Measurements from ENCODE around the gene TLE3.

TLE3 gene

DNA sequence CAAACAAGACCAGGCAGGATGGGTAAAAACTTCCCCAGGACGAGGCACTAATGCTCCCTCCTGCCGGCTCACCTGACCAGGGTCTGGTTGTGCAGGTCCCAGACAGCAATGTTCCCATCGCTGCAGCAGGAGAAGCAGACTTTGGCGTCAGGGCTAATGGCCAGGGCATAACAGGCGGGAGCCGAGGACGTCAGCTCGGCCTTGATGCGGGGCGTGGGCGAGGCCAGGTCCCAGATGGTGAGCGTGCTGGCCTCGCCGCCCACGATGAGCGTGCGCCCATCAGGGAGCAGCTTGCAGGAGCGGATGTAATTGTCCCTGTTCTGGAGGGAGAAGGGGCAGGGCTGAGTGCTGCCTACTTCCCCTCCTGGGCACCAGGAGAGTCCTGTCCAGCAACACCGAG lies 43.4 kb downstream of the TLE3 start:
- Histone ChIP-seq H3K36me3 (ENCODE audit: low read length) (no peaks in the 10 kb centered on the region), H3F3A (ENCODE audit: insufficient read depth) (no peaks in the 10 kb centered on the region), H3K4me3 (ENCODE audit: insufficient read depth, low read length, poor library complexity, severe bottlenecking) (no peak overlapping the region), H3K27me3 (ENCODE audit: low read length) (no peaks in the 10 kb centered on the region), H3K9me2 (replicated peaks; ENCODE audit: insufficient read depth, low read length) (no peaks in the 10 kb centered on the region), H3K4me2 (ENCODE audit: low read depth, low read length, poor library complexity, severe bottlenecking) (no peak overlapping the region), H3K79me2 (ENCODE audit: insufficient read depth, low read length) (no peaks in the 10 kb centered on the region), H2AFZ (ENCODE audit: low read depth, low read length, severe bottlenecking) (no peak overlapping the region), H3K27ac (ENCODE audit: low read depth, low read length) (no peak overlapping the region), H4K20me1 (ENCODE audit: low read depth, low read length) (no peaks in the 10 kb centered on the region), H3K9me3 (ENCODE audit: insufficient read depth, low read length) (no peaks in the 10 kb centered on the region), H3K9ac (ENCODE audit: low read length) (no peak overlapping the region)
- TF ChIP-seq, protein P1, sequence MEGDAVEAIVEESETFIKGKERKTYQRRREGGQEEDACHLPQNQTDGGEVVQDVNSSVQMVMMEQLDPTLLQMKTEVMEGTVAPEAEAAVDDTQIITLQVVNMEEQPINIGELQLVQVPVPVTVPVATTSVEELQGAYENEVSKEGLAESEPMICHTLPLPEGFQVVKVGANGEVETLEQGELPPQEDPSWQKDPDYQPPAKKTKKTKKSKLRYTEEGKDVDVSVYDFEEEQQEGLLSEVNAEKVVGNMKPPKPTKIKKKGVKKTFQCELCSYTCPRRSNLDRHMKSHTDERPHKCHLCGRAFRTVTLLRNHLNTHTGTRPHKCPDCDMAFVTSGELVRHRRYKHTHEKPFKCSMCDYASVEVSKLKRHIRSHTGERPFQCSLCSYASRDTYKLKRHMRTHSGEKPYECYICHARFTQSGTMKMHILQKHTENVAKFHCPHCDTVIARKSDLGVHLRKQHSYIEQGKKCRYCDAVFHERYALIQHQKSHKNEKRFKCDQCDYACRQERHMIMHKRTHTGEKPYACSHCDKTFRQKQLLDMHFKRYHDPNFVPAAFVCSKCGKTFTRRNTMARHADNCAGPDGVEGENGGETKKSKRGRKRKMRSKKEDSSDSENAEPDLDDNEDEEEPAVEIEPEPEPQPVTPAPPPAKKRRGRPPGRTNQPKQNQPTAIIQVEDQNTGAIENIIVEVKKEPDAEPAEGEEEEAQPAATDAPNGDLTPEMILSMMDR (IDR thresholded peaks at IDR 0.05; ENCODE audit: insufficient read depth, low read length, poor library complexity, severe bottlenecking): no peak
- TF ChIP-seq EZH2phosphoT487 (conservative IDR thresholded peaks at IDR 0.05; ENCODE audit: low read length): no peak

DNA sequence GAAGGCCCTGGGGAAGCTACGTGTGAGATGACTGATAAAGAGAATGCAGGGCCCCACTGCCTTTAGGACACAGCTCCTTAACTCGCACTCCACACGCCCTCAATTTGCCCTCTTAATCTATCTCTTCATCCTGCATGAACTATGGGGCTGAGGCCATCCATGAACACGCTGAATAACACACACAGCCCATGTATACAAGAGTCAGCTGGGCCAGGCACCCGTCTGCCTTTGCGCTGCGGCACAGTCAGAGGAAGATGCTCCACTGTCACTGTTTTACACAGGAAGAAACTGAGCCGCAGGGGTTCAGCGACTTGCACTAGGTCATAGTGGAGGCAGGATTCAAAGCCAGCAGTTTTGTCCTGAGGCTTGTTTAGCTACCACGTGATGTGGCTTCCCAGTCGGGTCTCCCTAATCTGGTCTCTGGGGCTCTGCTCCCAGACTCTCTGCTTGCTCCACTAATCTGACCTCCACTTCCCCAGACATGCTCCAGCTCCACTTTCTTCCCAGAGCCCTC lies 43.9 kb downstream of the TLE3 start:
- no peaks in the 10 kb centered on the region for H3F3A ChIP-seq (ENCODE audit: insufficient read depth)
- H3K9me3 ChIP-seq (ENCODE audit: insufficient read depth, low read length): no peaks in the 10 kb centered on the region
- H3K9me2 ChIP-seq (replicated peaks; ENCODE audit: insufficient read depth, low read length): no peaks in the 10 kb centered on the region
- TF ChIP-seq, protein P1 (IDR thresholded peaks at IDR 0.05; ENCODE audit: insufficient read depth, low read length, poor library complexity, severe bottlenecking): no peak
- TF ChIP-seq EZH2phosphoT487 (conservative IDR thresholded peaks at IDR 0.05; ENCODE audit: low read length): no peak
- no peaks in the 10 kb centered on the region for H3K36me3 ChIP-seq (ENCODE audit: low read length)
- H3K27me3 ChIP-seq (ENCODE audit: low read length): no peaks in the 10 kb centered on the region
- H3K4me2 ChIP-seq (ENCODE audit: low read depth, low read length, poor library complexity, severe bottlenecking): no peak overlapping the region
- no peaks in the 10 kb centered on the region for H4K20me1 ChIP-seq (ENCODE audit: low read depth, low read length)
- H3K79me2 ChIP-seq (ENCODE audit: insufficient read depth, low read length): no peaks in the 10 kb centered on the region
- no peak overlapping the region for H3K4me3 ChIP-seq (ENCODE audit: insufficient read depth, low read length, poor library complexity, severe bottlenecking)
- H3K27ac ChIP-seq (ENCODE audit: low read depth, low read length): no peak overlapping the region
- H2AFZ ChIP-seq (ENCODE audit: low read depth, low read length, severe bottlenecking): no peak overlapping the region
- H3K9ac ChIP-seq (ENCODE audit: low read length): no peak overlapping the region

DNA sequence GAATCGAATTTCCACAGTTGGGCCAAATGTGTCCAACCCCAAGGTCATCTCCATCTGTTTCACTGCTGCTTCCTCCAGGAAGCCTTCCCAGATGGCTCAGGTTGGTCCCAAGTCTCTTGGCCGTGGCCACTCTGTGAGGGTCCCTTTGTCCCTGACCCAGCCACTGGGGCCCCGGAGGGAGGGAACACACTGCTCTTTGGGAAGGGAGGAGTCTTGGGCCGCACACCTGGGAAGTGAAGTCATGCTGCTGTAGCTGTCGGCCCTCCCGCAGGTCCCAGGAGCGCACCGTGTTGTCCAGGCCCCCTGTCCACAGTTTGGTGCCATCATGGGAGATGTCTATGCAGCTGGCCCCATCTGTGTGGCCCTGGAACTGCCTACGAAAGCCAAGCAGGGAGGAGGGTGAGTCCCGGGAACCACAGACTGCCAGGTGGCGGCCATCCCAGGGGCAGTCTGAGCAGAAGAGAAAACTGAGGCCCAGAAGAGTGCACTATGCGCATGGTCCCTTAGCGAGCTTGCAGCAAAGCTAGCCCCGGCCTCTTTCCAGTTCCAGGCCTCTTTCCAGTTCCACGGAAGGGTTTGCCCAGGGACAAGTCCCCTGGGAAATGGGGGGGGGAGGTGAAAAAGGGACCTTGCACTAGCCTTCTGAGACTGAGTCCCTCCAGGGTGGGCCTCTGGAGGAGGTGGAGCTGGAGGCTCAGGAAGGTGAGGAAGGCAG lies 44.6 kb downstream of the TLE3 start:
- no peak for TF ChIP-seq EZH2phosphoT487 (conservative IDR thresholded peaks at IDR 0.05; ENCODE audit: low read length)
- TF ChIP-seq, protein P1 (IDR thresholded peaks at IDR 0.05; ENCODE audit: insufficient read depth, low read length, poor library complexity, severe bottlenecking): no peak

More for the DNA sequence above, 44.6 kb downstream of the TLE3 start:
- no peak overlapping the region for H3K27ac ChIP-seq (ENCODE audit: low read depth, low read length)
- H3K9me2 ChIP-seq (replicated peaks; ENCODE audit: insufficient read depth, low read length): no peaks in the 10 kb centered on the region
- H4K20me1 ChIP-seq (ENCODE audit: low read depth, low read length): no peaks in the 10 kb centered on the region
- no peak overlapping the region for H2AFZ ChIP-seq (ENCODE audit: low read depth, low read length, severe bottlenecking)
- H3K4me2 ChIP-seq (ENCODE audit: low read depth, low read length, poor library complexity, severe bottlenecking): no peak overlapping the region
- no peaks in the 10 kb centered on the region for H3K9me3 ChIP-seq (ENCODE audit: insufficient read depth, low read length)
- H3K36me3 ChIP-seq (ENCODE audit: low read length): no peaks in the 10 kb centered on the region
- no peaks in the 10 kb centered on the region for H3K27me3 ChIP-seq (ENCODE audit: low read length)
- no peaks in the 10 kb centered on the region for H3F3A ChIP-seq (ENCODE audit: insufficient read depth)
- no peak overlapping the region for H3K9ac ChIP-seq (ENCODE audit: low read length)
- no peaks in the 10 kb centered on the region for H3K79me2 ChIP-seq (ENCODE audit: insufficient read depth, low read length)
- no peak overlapping the region for H3K4me3 ChIP-seq (ENCODE audit: insufficient read depth, low read length, poor library complexity, severe bottlenecking)
